Left lung (tissue), 10 donors: ENCODE data around the gene PROX1. TPM values are rescaled to one million over a fixed set of nuclear protein-coding genes. Genes with fewer than 3 reads are reported as not detected.

ENCODE experiments used
- ATAC-seq: fragments of 200-7000 bp; cut with Tn5 transposase; one replicate; pipeline ENCODE4 v1.9.1; 2020; ENCODE audit warnings: moderate library complexity
- DNase-seq, 4 donors: peaks; one replicate each; pipeline ENCODE4 v3.0.0-alpha.2; 2013 to 2020
- H3K27ac ChIP-seq, 2 donors: fragments of 200-600 bp; sonication (generic) in 1 of 2; one replicate each; pipeline versions ENCODE4 v1.5.0 to v1.8.0; 2020 to 2021
- H3K27me3 ChIP-seq, 2 donors: fragments of 200-600 bp; sonication (generic) in 1 of 2; one replicate each; pipeline versions ENCODE4 v1.5.0 to v1.8.0; 2020 to 2021
- H3K36me3 ChIP-seq, 2 donors: fragments of 200-600 bp; sonication (generic) in 1 of 2; one replicate each; pipeline versions ENCODE4 v1.5.0 to v1.8.0; 2020 to 2021
- H3K4me1 ChIP-seq, 2 donors: fragments of 200-600 bp; one replicate each; pipeline ENCODE4 v1.8.0; 2021
- H3K4me3 ChIP-seq, 2 donors: fragments of 200-600 bp; sonication (generic) in 1 of 2; one replicate each; pipeline versions ENCODE4 v1.5.0 to v1.8.0; 2020 to 2021; ENCODE audit warnings: mild to moderate bottlenecking in 1 of 2
- H3K9me3 ChIP-seq, 2 donors: fragments of 200-600 bp; sonication (generic) in 1 of 2; one replicate each; pipeline versions ENCODE4 v1.5.0 to v1.8.0; 2020 to 2021
- CTCF ChIP-seq, 2 donors: fragments of 200-600 bp; sonication (generic) in 1 of 2; IDR thresholded peaks; one replicate each; pipeline versions ENCODE4 v1.5.0 to v1.8.0; 2021; ENCODE audit warnings: antibody characterized with exemption in 2 of 2
- intact Hi-C, 2 donors: fragments of 100-400 bp; cut with DNase I; formaldehyde crosslinking; loops; one replicate each; pipeline versions ENCODE4 v1.11.2 to v1.14.2; 2022
- polyA plus RNA-seq, 6 donors: library from polyadenylated mRNA; unstranded; fragments of 120-200 nt; gene quantifications; one replicate each; pipeline ENCODE4 v1.2.1, GENCODE V29; 2013; ENCODE audit not compliant: insufficient read length in 6 of 6
- total RNA-seq, 2 donors: library from RNA; stranded (reverse); fragmentation: NEBNext Ultra II Directional; extraction: Animal tissue kit (Norgen Biotek cat#: 25700); gene quantifications; one replicate each; pipeline ENCODE4 v1.2.1, GENCODE V29; 2021
- donor health status: DM: no; HTN: yes; CAD: no.
- donor health status: DM: no; HTN: no; CAD: no.

PROX1 gene
- total and polyA plus RNA-seq, 8 donors = 6.2 to 15.3 (median 9.1) TPM

GRCh38 chr1:214013614-214014377, 26.0 kb downstream of the PROX1 start:
- intact Hi-C loops = no loop called here
- H3K27ac ChIP-seq = no peak overlapping the region
- H3K27me3 ChIP-seq = no peaks in the 10 kb centered on the region
- no peak for TF ChIP-seq CTCF (IDR thresholded peaks at IDR 0.05)
- H3K9me3 ChIP-seq = no peaks in the 10 kb centered on the region
- H3K36me3 ChIP-seq = no peaks in the 10 kb centered on the region
- no peak overlapping the region for H3K4me3 ChIP-seq
- no peaks in the 10 kb centered on the region for H3K4me1 ChIP-seq
- ATAC-seq = no peak
- no peak for DNase-seq

- Histone ChIP-seq H3K4me1 (no peaks in the 10 kb centered on the region), H3K27me3 (no peaks in the 10 kb centered on the region), H3K36me3 (no peaks in the 10 kb centered on the region), H3K27ac (no peak overlapping the region), H3K4me3 (no peak overlapping the region), H3K9me3 (no peaks in the 10 kb centered on the region)
- intact Hi-C loops = no loop called here
- no peak for ATAC-seq
- TF ChIP-seq CTCF (IDR thresholded peaks at IDR 0.05) = no peak
- DNase-seq = no peak
Measured at GRCh38 chr1:214014730-214015129, 27.0 kb downstream of the PROX1 start.

- H3K4me1 ChIP-seq = no peaks in the 10 kb centered on the region
- no peak for TF ChIP-seq CTCF (IDR thresholded peaks at IDR 0.05)
- ATAC-seq (no peak), DNase-seq (no peak)
- H3K27me3 ChIP-seq = no peaks in the 10 kb centered on the region
- no peaks in the 10 kb centered on the region for H3K36me3 ChIP-seq
- H3K9me3 ChIP-seq = no peaks in the 10 kb centered on the region
- intact Hi-C loops = no loop called here
- H3K4me3 ChIP-seq = no peak overlapping the region
- H3K27ac ChIP-seq = no peak overlapping the region
Measured at GRCh38 chr1:214017191-214017982, 29.6 kb downstream of the PROX1 start.

- DNase-seq (no peak), ATAC-seq (no peak)
- no peak overlapping the region for H3K27ac ChIP-seq
Measured at GRCh38 chr1:214018386-214019268, 30.9 kb downstream of the PROX1 start.

More at GRCh38 chr1:214018386-214019268, 30.9 kb downstream of the PROX1 start:
- no peak for TF ChIP-seq CTCF (IDR thresholded peaks at IDR 0.05)
- no peaks in the 10 kb centered on the region for H3K4me1 ChIP-seq
- no peaks in the 10 kb centered on the region for H3K27me3 ChIP-seq
- H3K4me3 ChIP-seq = no peak overlapping the region
- no peaks in the 10 kb centered on the region for H3K9me3 ChIP-seq
- H3K36me3 ChIP-seq = no peaks in the 10 kb centered on the region
- intact Hi-C loops = no loop called here
